Astrocyte (in vitro differentiated cells and primary cell): ENCODE measurements around the gene DDX60. TPM values are rescaled to one million over a fixed set of nuclear protein-coding genes. Genes with fewer than 3 reads are reported as not detected.
"Not testable (repeated sequence)": the region's sequence is repeated elsewhere in the genome, so short reads cannot be mapped to it uniquely, and the experiment has no call there.

ENCODE experiments used
- DNase-seq: peaks from one replicate; pipeline ENCODE4 v3.0.0-alpha.2; 2010; ENCODE audit warnings: low read depth
- FAIRE-seq: peaks from 2 replicates; lab custom pipeline; 2011; peaks lifted over from hg19 to GRCh38; lab: Jason Lieb, UNC
- H2AFZ ChIP-seq: 2 replicates; pipeline ENCODE4 v1.6.0; 2012; ENCODE audit warnings: low read depth, low read length, inconsistent platforms
- H3K27ac ChIP-seq: 2 replicates; pipeline ENCODE4 v1.5.1; 2011; ENCODE audit warnings: low read depth, low read length, inconsistent platforms
- H3K27me3 ChIP-seq: 2 replicates; pipeline ENCODE4 v1.6.0; 2011; ENCODE audit warnings: low read length, inconsistent platforms; ENCODE audit not compliant: insufficient read depth
- H3K36me3 ChIP-seq: 2 replicates; pipeline ENCODE4 v1.5.1; 2011; ENCODE audit warnings: low read length, inconsistent platforms; ENCODE audit not compliant: insufficient read depth
- H3K4me1 ChIP-seq: 2 replicates; pipeline ENCODE4 v1.5.1; 2011; ENCODE audit warnings: low read length, inconsistent platforms; ENCODE audit not compliant: insufficient read depth
- H3K4me2 ChIP-seq: 2 replicates; pipeline ENCODE4 v1.6.0; 2012; ENCODE audit warnings: low read length, inconsistent platforms
- H3K4me3 ChIP-seq: 2 replicates; pipeline ENCODE4 v1.5.1; 2011; ENCODE audit warnings: low read depth, mild to moderate bottlenecking, low read length, inconsistent platforms; ENCODE audit not compliant: insufficient read depth
- H3K79me2 ChIP-seq: 2 replicates; pipeline ENCODE4 v1.6.0; 2012; ENCODE audit warnings: mild to moderate bottlenecking, low read length, inconsistent platforms; ENCODE audit not compliant: insufficient read depth
- H3K9ac ChIP-seq: 2 replicates; pipeline ENCODE4 v1.6.0; 2012; ENCODE audit warnings: mild to moderate bottlenecking, low read length, inconsistent platforms
- H3K9me3 ChIP-seq: 2 replicates; pipeline ENCODE4 v1.5.1; 2012; ENCODE audit warnings: low read depth, mild to moderate bottlenecking, low read length, inconsistent platforms; ENCODE audit not compliant: insufficient read depth
- H4K20me1 ChIP-seq: 2 replicates; pipeline ENCODE4 v1.6.0; 2012; ENCODE audit warnings: low read length, inconsistent platforms; ENCODE audit not compliant: insufficient read depth
- H3K27ac Mint-ChIP-seq: one replicate; pipeline ENCODE4 v1.8.0; 2021; ENCODE audit warnings: mild to moderate bottlenecking, mixed read lengths; ENCODE audit not compliant: unreplicated experiment
- H3K27me3 Mint-ChIP-seq: one replicate; pipeline ENCODE4 v1.8.0; 2021; ENCODE audit warnings: low read depth, mixed read lengths; ENCODE audit not compliant: unreplicated experiment
- H3K36me3 Mint-ChIP-seq: one replicate; pipeline ENCODE4 v1.8.0; 2021; ENCODE audit warnings: low read depth, mixed read lengths; ENCODE audit not compliant: unreplicated experiment
- H3K4me1 Mint-ChIP-seq: one replicate; pipeline ENCODE4 v1.8.0; 2021; ENCODE audit warnings: low read depth, mixed read lengths; ENCODE audit not compliant: unreplicated experiment
- H3K4me3 Mint-ChIP-seq: one replicate; pipeline ENCODE4 v1.8.0; 2021; ENCODE audit warnings: mild to moderate bottlenecking, moderate library complexity, mixed read lengths; ENCODE audit not compliant: unreplicated experiment
- H3K9me3 Mint-ChIP-seq: one replicate; pipeline ENCODE4 v1.8.0; 2021; ENCODE audit warnings: mild to moderate bottlenecking, mixed read lengths; ENCODE audit not compliant: unreplicated experiment
- CTCF ChIP-seq: IDR thresholded peaks from 2 replicates; pipeline ENCODE4 v1.5.1; 2011; ENCODE audit warnings: low read depth, mild to moderate bottlenecking, inconsistent platforms, low read length, moderate library complexity; ENCODE audit not compliant: insufficient read depth
- EZH2 ChIP-seq: IDR thresholded peaks from 2 replicates; pipeline ENCODE4 v1.6.1; 2012; ENCODE audit warnings: mild to moderate bottlenecking, low read length, inconsistent platforms; ENCODE audit not compliant: insufficient read depth
- total RNA-seq: library from RNA; stranded (reverse); gene quantifications from 2 replicates; pipeline ENCODE4 v1.2.1, GENCODE V29; 2021

Gene DDX60
- total RNA-seq, 1 donor from 2014 or later = 44.0 TPM

DNA sequence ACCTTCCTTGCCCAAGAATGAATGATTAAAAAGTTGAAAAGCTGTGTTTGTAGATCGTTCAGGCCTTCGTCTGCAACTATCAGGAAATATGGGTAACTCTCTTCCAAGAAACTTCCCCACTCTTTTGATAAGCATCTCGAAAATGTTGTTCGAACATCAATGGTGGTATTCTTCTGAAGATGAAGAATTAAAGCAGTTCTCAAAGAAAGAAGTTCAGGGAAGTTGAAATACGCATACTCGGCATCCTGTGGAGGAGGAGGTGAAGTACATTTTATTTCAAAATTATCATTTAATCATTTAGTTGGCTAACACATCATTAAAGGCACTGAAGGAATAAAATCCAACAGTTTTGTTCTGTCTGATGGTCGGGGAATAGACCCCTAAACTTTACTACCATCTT lies 12.1 kb downstream of the DDX60 start:
- H3K4me1 ChIP-seq = no peaks in the 10 kb centered on the region
- no peak overlapping the region for H3K9ac ChIP-seq
- H3K27me3 Mint-ChIP-seq = no peaks in the 10 kb centered on the region
- H3K27ac Mint-ChIP-seq = no peak overlapping the region
- H3K4me3 ChIP-seq = no peak overlapping the region
- H3K79me2 ChIP-seq = no peaks in the 10 kb centered on the region
- H3K27ac ChIP-seq = no peak overlapping the region
- FAIRE-seq (peak; percentile 41), DNase-seq (no peak)
- no peaks in the 10 kb centered on the region for H3K27me3 ChIP-seq
- H3K4me2 ChIP-seq = no peak overlapping the region
- no peaks in the 10 kb centered on the region for H3K9me3 Mint-ChIP-seq
- no peaks in the 10 kb centered on the region for H3K4me1 Mint-ChIP-seq
- no peaks in the 10 kb centered on the region for H3K9me3 ChIP-seq
- no peak overlapping the region for H2AFZ ChIP-seq
- peaks cover 5% of the 10 kb centered on the region for H3K36me3 Mint-ChIP-seq
- TF ChIP-seq CTCF (no peak), EZH2 (no peak)
- no peaks in the 10 kb centered on the region for H3K36me3 ChIP-seq
- H4K20me1 ChIP-seq = no peaks in the 10 kb centered on the region
- H3K4me3 Mint-ChIP-seq = no peak overlapping the region

DNA sequence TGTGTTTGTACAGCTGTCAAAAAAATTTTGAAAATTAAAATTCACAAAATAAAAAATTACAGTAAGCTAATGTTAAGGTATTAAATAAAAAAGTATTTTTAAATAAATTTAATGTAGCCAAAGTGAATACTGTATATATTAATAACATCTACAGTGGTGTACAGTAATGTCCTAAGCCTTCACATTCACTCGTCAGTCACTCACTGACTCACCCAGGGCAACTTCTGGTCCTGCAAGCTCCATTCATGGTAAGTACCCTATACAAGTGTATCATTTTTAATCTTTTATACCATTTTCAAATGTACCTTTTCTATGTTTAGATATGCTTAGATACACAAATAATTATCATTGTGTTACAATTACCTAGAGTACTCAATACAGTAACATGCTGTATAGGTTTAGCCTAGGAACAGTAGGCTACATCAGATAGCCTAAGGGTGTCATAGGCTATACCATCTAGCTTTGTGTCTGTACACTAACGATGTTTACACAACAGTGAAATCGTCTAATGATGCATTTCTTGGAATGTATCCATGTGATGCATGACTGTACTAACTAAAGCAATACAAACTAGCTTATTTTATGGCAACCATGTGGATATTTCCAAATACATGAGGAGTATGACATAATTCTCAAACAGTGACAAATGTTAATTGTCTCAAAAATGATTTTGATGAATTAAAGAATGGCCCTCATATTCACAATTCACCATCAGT lies 13.7 kb downstream of the DDX60 start:
- no peak overlapping the region for H3K27ac Mint-ChIP-seq
- H3K4me2 ChIP-seq = no peak overlapping the region

DNA sequence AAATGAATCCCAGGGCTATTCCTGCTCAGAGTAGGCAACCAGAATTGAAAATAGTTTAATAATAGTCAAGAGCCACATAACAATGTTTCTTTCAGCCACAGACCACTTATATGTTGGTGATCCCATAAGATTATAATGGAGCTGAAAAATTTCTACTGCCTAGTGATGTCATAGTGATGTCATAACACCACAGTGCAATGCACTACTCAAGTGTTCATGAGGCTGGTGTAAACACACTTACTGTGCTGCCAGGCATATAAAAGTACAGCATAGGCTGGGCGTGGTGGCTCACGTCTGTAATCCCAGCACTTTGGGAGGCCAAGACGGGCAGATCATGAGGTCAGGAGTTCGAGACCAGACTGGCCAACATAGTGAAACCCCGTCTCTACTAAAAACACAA lies 15.1 kb downstream of the DDX60 start:
- H4K20me1 ChIP-seq, H3K4me3 Mint-ChIP-seq, H3K4me1 ChIP-seq, H3K9ac ChIP-seq, H3K27ac ChIP-seq, H3K4me1 Mint-ChIP-seq, H3K9me3 ChIP-seq, H2AFZ ChIP-seq, FAIRE-seq, H3K27me3 Mint-ChIP-seq, H3K9me3 Mint-ChIP-seq, H3K79me2 ChIP-seq, H3K4me3 ChIP-seq, DNase-seq, H3K4me2 ChIP-seq, H3K27ac Mint-ChIP-seq, H3K36me3 ChIP-seq, H3K27me3 ChIP-seq: not testable (repeated sequence)
- peaks cover 11% of the 10 kb centered on the region for H3K36me3 Mint-ChIP-seq

More for the DNA sequence above, 13.7 kb downstream of the DDX60 start:
- Mint-ChIP-seq H3K4me3 (no peak overlapping the region), H3K36me3 (peaks cover 10% of the 10 kb centered on the region), H3K27me3 (no peaks in the 10 kb centered on the region), H3K4me1 (no peaks in the 10 kb centered on the region), H3K9me3 (no peaks in the 10 kb centered on the region)
- TF ChIP-seq CTCF = no peak
- no peak for TF ChIP-seq EZH2
- Histone ChIP-seq H3K4me3 (no peak overlapping the region), H2AFZ (no peak overlapping the region), H3K36me3 (no peaks in the 10 kb centered on the region), H3K9me3 (no peaks in the 10 kb centered on the region), H3K27me3 (no peaks in the 10 kb centered on the region), H3K4me1 (no peaks in the 10 kb centered on the region), H3K79me2 (no peaks in the 10 kb centered on the region), H3K27ac (no peak overlapping the region), H4K20me1 (no peaks in the 10 kb centered on the region), H3K9ac (no peak overlapping the region)
- DNase-seq (peak; percentile 40), FAIRE-seq (peak; percentile 41)
